Mesothelial cell of epicardium (in vitro differentiated cells): ENCODE data around the gene RNF150. TPM values are rescaled to one million over a fixed set of nuclear protein-coding genes. Genes with fewer than 3 reads are reported as not detected.

Source experiments
- DNase-seq, 2 experiments: peaks; one replicate each; pipeline ENCODE4 v3.0.0; 2021; ENCODE audit warnings: low spot score in 2 of 2; ENCODE audit not compliant: unreplicated experiment in 2 of 2
- H3K27ac Mint-ChIP-seq: 2 replicates; pipeline ENCODE4 v1.8.0; 2021; ENCODE audit warnings: mixed read lengths
- H3K27me3 Mint-ChIP-seq: 2 replicates; pipeline ENCODE4 v1.8.0; 2021; ENCODE audit warnings: low read depth, mixed read lengths
- H3K36me3 Mint-ChIP-seq: 2 replicates; pipeline ENCODE4 v1.8.0; 2021; ENCODE audit warnings: mixed read lengths
- H3K4me1 Mint-ChIP-seq: 2 replicates; pipeline ENCODE4 v1.8.0; 2021; ENCODE audit warnings: mixed read lengths
- H3K4me3 Mint-ChIP-seq: 2 replicates; pipeline ENCODE4 v1.8.0; 2021; ENCODE audit warnings: mild to moderate bottlenecking, moderate library complexity, mixed read lengths
- H3K9me3 Mint-ChIP-seq: 2 replicates; pipeline ENCODE4 v1.8.0; 2021; ENCODE audit warnings: mixed read lengths
- total RNA-seq: library from RNA; stranded (reverse); gene quantifications from 3 replicates; pipeline ENCODE4 v1.2.1, GENCODE V29; 2021
- TF ChIP-seq, protein P1 (sequence below): fragments of 200-600 bp; sonication (generic); IDR thresholded peaks from one replicate; pipeline ENCODE4 v1.5.0; 2021; ENCODE audit warnings: antibody characterized with exemption; ENCODE audit not compliant: unreplicated experiment

RNF150 gene
- total RNA-seq, 1 donor from 2014 or later = 40.1 TPM

DNA sequence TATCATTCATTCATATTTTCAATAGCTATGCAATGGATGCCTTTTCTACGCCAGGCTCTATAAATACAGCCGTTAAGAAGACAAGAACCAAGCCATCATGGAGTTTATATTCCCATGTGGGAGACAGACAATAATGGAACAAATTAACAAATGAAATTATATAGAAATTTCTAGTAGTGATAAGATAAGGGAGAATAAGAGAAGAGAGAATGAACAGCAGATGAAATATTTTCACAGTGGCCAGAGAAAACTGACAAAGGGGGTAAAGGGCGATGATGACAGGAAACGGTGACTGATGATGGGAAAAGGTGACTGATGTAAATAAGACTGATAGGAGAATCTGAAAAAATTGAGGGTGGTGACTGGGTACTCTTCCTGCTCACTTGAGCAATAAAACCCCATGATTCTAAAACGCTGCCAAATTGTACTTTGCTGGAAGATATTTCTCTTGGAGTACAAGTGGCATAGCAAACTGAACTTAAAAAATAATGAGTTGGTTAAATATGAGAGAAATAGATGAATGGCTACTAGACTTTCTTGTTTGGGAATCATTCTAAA is 13.2 kb downstream of the RNF150 start:
- H3K27me3 Mint-ChIP-seq = no peaks in the 10 kb centered on the region
- peaks cover 10% of the 10 kb centered on the region for H3K9me3 Mint-ChIP-seq
- H3K27ac Mint-ChIP-seq = no peak overlapping the region
- no peak for DNase-seq
- TF ChIP-seq, protein P1, sequence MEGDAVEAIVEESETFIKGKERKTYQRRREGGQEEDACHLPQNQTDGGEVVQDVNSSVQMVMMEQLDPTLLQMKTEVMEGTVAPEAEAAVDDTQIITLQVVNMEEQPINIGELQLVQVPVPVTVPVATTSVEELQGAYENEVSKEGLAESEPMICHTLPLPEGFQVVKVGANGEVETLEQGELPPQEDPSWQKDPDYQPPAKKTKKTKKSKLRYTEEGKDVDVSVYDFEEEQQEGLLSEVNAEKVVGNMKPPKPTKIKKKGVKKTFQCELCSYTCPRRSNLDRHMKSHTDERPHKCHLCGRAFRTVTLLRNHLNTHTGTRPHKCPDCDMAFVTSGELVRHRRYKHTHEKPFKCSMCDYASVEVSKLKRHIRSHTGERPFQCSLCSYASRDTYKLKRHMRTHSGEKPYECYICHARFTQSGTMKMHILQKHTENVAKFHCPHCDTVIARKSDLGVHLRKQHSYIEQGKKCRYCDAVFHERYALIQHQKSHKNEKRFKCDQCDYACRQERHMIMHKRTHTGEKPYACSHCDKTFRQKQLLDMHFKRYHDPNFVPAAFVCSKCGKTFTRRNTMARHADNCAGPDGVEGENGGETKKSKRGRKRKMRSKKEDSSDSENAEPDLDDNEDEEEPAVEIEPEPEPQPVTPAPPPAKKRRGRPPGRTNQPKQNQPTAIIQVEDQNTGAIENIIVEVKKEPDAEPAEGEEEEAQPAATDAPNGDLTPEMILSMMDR = no peak
- peaks cover 18% of the 10 kb centered on the region for H3K36me3 Mint-ChIP-seq
- H3K4me3 Mint-ChIP-seq = no peak overlapping the region
- peaks cover 7% of the 10 kb centered on the region for H3K4me1 Mint-ChIP-seq

DNA sequence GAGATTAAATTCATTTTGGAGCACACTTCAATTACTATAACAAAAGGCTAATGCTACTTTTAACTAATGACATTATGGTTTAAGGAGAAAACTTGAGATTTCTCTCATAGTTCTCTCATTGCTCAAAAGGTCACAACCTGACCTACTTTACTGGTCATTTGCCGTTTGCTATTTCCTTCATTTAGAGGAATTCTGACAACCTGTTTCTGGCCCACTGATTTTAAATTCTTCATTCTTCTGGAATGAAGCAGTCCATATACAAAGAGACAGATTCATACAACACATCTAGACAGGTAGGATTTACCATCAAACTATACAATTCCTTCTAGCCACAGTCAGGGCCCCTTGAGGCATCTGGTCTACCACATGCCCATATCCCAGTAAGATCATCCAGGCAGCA is 14.2 kb downstream of the RNF150 start:
- Mint-ChIP-seq H3K4me1 (peaks cover under 1% of the 10 kb centered on the region), H3K27ac (no peak overlapping the region), H3K9me3 (peaks cover 20% of the 10 kb centered on the region), H3K4me3 (no peak overlapping the region), H3K27me3 (no peaks in the 10 kb centered on the region), H3K36me3 (peaks cover 29% of the 10 kb centered on the region)
- TF ChIP-seq, protein P1 = no peak
- DNase-seq = no peak

DNA sequence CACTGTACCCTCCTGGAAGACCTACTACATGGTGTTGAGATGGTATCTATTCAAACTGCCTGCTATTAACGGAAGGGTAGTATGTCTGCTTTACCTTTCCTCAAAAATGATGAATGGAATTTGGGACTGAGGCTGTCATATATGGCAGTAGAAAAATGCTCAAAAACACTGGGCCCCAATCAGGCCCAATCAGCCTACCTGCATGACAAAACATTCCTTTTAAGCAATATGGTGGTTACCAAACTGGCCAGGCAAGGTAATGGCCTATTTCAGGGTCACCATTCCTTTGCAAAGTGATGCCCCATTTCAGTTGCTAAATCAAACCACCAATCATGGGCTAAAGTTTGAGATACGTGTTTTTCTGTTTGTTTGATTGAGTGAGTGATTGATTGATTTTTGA is 14.9 kb downstream of the RNF150 start:
- TF ChIP-seq, protein P1 = no peak
- Mint-ChIP-seq H3K4me1 (no peaks in the 10 kb centered on the region), H3K4me3 (no peak overlapping the region)

DNA sequence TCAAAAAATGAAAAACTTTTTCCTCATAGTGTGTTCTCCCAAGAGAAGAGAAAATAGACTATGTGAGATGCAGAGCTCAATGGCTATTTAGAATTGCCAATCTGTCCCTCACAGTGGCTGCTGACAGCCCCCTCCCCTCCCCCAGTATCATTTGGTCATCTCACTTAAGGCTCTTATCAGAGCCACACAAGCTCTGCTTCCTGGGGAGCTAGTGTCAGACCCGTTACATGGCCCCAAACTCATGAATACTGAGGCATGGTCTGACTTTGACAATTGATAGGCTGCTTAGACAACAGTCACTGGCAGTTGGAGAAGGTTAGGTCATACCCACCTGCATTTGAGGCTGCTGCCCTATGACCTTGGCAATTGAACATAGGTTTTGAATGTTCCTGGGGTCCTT is 15.3 kb downstream of the RNF150 start:
- Mint-ChIP-seq H3K9me3 (peaks cover 31% of the 10 kb centered on the region), H3K27me3 (no peaks in the 10 kb centered on the region), H3K27ac (no peak overlapping the region), H3K4me3 (no peak overlapping the region), H3K4me1 (no peaks in the 10 kb centered on the region), H3K36me3 (peaks cover 37% of the 10 kb centered on the region)
- DNase-seq = no peak
- TF ChIP-seq, protein P1 = no peak

More for the DNA sequence above, 14.9 kb downstream of the RNF150 start:
- no peak overlapping the region for H3K27ac Mint-ChIP-seq
- no peaks in the 10 kb centered on the region for H3K27me3 Mint-ChIP-seq
- peaks cover 27% of the 10 kb centered on the region for H3K9me3 Mint-ChIP-seq
- no peak for DNase-seq
- H3K36me3 Mint-ChIP-seq = peaks cover 34% of the 10 kb centered on the region

DNA sequence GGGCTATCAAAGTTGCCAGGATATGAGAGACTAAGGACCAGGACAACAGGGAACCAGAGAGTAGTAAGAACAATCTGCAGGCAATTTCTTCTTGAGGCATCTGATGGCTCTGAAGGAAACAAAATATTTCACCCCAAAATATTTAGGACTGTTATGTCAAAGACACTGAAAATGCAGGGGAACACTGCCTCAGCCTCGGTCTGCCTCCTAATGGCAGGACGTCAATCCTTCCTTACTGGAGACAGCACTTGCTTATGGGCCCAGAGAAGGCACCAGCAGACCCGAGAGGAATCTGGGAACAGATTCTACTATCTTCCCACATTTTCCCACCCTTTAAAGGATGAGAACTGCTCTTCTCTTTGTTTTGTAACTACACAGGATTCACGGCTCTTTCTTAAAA is 23.3 kb downstream of the RNF150 start:
- H3K4me3 Mint-ChIP-seq = no peak overlapping the region
- H3K27ac Mint-ChIP-seq = no peak overlapping the region
- H3K4me1 Mint-ChIP-seq = no peaks in the 10 kb centered on the region
- TF ChIP-seq, protein P1 = no peak
- no peaks in the 10 kb centered on the region for H3K27me3 Mint-ChIP-seq
- peaks cover 30% of the 10 kb centered on the region for H3K9me3 Mint-ChIP-seq
- no peak for DNase-seq
- peaks cover 26% of the 10 kb centered on the region for H3K36me3 Mint-ChIP-seq

DNA sequence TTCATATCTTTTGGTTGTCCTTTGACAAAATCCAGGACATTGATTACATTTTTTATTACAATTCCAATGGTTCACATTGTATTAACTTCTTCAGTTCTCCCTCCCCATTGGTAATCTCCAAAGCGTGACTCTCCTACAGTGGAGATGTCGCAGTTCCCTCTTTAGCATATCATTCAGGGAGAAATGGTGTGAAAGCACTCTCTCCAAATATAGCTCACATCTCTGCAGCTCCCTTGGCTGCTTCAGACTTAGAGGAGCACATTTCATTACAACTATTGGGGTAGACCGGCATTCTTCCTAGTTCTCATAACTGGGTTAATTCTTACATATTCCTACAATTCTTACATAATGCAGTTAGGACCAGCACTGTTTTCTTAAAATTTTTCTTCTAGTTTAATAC is 25.3 kb downstream of the RNF150 start:
- H3K4me1 Mint-ChIP-seq = no peaks in the 10 kb centered on the region
- no peak for DNase-seq
- H3K27ac Mint-ChIP-seq = no peak overlapping the region
- no peak overlapping the region for H3K4me3 Mint-ChIP-seq
- TF ChIP-seq, protein P1 = no peak
- H3K27me3 Mint-ChIP-seq = no peaks in the 10 kb centered on the region
- H3K9me3 Mint-ChIP-seq = peaks cover 10% of the 10 kb centered on the region
- peaks cover 8% of the 10 kb centered on the region for H3K36me3 Mint-ChIP-seq
